Measurements from ENCODE around the gene PIAS1. TPM values are rescaled to one million over a fixed set of nuclear protein-coding genes. Genes with fewer than 3 reads are reported as not detected.
"Not testable (repeated sequence)": the region's sequence is repeated elsewhere in the genome, so short reads cannot be mapped to it uniquely, and the experiment has no call there.

PIAS1 gene
- total RNA-seq, 5 donors from 2014 or later (not counting 1 experiment from before 2014, with no cell fraction given) = 63.7 to 96.5 (median 70.3) TPM

DNA sequence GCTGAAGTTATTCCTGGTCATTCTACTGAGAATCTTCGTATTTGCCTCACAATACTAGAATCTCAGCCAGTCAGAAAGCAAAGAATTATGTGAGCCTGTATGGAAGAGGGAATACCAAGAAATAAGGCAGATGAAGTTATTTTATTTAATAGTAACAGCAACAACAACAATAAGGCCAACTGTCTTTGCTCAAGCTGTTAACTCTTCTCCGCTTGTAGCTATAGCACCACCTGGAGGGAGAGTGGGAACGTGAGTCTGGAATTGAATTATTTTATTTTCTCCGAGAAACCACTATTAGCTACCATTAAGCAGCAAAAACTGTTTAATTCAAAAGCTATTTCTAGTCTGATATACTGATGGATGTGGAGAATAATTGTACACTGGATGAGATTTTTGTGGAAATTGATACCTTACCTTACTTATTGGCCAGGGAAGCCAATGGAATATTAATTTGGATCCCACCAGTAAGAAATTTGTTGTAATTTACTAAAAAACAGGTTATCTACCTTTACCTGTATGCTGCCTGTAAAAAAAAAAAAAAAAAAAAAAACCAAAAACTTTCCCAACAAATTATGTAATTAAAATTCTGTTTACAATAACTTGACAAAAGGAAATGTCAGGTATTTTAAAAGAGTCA is 100.9 kb downstream of the PIAS1 start:
- Histone ChIP-seq H3K9me3 (no peaks in the 10 kb centered on the region), H3K27me3 (replicated peaks in 1 of 2; ENCODE audit: control insufficient read depth in 2 of 2, extremely low read depth in 1 of 2, insufficient read depth in 2 of 2, low read length in 1 of 2) (no peaks in the 10 kb centered on the region), H3K36me3 (ENCODE audit: control insufficient read depth in 2 of 2, extremely low read depth in 1 of 2, insufficient read depth in 1 of 2, low read length in 1 of 2) (peaks cover 0 to 57% of the 10 kb centered on the region in 2 donors), H3K27ac (ENCODE audit: low read length) (no peak overlapping the region), H3K4me3 (ENCODE audit: control insufficient read depth in 1 of 2, extremely low read depth in 1 of 2, low read length in 1 of 2) (no peak overlapping the region), H3K4me1 (ENCODE audit: control insufficient read depth in 1 of 2, extremely low read depth in 1 of 2, insufficient read depth in 2 of 2, low read length in 2 of 2) (no peaks in the 10 kb centered on the region)
- CTCF ChIA-PET = interaction anchor here (1.1 to 3.1 kb wide), 6 partner anchors 20 to 372 kb away, joined by 3 to 14 read pairs (median 4); no protein-coding TSS in a partner anchor
- peaks cover 3 to 8% (median 5%) of the 10 kb centered on the region in 3 donors for H3K4me1 Mint-ChIP-seq
- peaks cover 28% of the 10 kb centered on the region for H3K36me3 Mint-ChIP-seq
- ATAC-seq (replicated peaks in 1 of 4) = no peak
- no peaks in the 10 kb centered on the region for H3K27me3 Mint-ChIP-seq
- no peaks in the 10 kb centered on the region for H3K9me3 Mint-ChIP-seq
- WGBS (ENCODE audit: insufficient coverage) = no CpG with 5 or more reads among the region's 4 CpGs
- POLR2A ChIA-PET = no interaction called here
- no peak overlapping the region for H3K4me3 Mint-ChIP-seq
- peak in 18 of 35 experiments; percentile 3 to 49 (median 14) for DNase-seq
- H3K27ac Mint-ChIP-seq = no peak overlapping the region

DNA sequence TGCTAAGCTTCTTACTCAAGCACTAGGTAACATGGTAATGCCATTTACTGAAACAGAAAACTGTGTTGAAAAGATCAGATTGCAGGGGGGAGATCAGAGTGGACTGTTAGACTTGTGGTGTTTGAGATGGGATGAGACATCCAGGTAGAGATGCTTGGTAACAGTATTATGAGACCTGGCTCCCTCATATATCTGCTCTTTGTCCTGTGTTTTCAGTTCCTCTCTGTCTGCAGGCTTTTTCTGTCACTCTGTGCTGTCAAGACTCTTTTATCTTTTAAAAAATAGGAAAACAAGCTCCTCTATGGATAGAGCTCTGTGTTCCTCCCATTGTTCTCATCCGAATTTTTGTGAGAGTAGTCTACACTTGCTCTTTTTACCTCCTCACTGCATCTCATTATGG is 103.0 kb downstream of the PIAS1 start:
- H3K4me1 ChIP-seq (ENCODE audit: control insufficient read depth in 1 of 2, extremely low read depth in 1 of 2, insufficient read depth in 2 of 2, low read length in 2 of 2) = no peaks in the 10 kb centered on the region
- CTCF ChIA-PET = interaction anchor here in 1 of 2 donors (1.0 kb wide), 1 partner anchor 18 kb away, joined by 3 read pairs; no protein-coding TSS in a partner anchor
- POLR2A ChIA-PET = no interaction called here
- H3K4me3 ChIP-seq (ENCODE audit: control insufficient read depth in 1 of 2, extremely low read depth in 1 of 2, low read length in 1 of 2) = no peak overlapping the region
- H3K9me3 ChIP-seq = no peaks in the 10 kb centered on the region
- no peaks in the 10 kb centered on the region for H3K27me3 ChIP-seq (replicated peaks in 1 of 2; ENCODE audit: control insufficient read depth in 2 of 2, extremely low read depth in 1 of 2, insufficient read depth in 2 of 2, low read length in 1 of 2)
- peaks cover 0 to 70% of the 10 kb centered on the region in 2 donors for H3K36me3 ChIP-seq (ENCODE audit: control insufficient read depth in 2 of 2, extremely low read depth in 1 of 2, insufficient read depth in 1 of 2, low read length in 1 of 2)
- Mint-ChIP-seq H3K27me3 (no peaks in the 10 kb centered on the region), H3K4me1 (peaks cover 5 to 9% (median 5%) of the 10 kb centered on the region in 3 donors), H3K4me3 (no peak overlapping the region), H3K27ac (no peak overlapping the region), H3K36me3 (peaks cover 41% of the 10 kb centered on the region), H3K9me3 (no peaks in the 10 kb centered on the region)
- DNase-seq (no peak), ATAC-seq (replicated peaks in 1 of 4) (no peak)
- no peak overlapping the region for H3K27ac ChIP-seq (ENCODE audit: low read length)
- WGBS (ENCODE audit: insufficient coverage) = no CpG with 5 or more reads among the region's 1 CpG

DNA sequence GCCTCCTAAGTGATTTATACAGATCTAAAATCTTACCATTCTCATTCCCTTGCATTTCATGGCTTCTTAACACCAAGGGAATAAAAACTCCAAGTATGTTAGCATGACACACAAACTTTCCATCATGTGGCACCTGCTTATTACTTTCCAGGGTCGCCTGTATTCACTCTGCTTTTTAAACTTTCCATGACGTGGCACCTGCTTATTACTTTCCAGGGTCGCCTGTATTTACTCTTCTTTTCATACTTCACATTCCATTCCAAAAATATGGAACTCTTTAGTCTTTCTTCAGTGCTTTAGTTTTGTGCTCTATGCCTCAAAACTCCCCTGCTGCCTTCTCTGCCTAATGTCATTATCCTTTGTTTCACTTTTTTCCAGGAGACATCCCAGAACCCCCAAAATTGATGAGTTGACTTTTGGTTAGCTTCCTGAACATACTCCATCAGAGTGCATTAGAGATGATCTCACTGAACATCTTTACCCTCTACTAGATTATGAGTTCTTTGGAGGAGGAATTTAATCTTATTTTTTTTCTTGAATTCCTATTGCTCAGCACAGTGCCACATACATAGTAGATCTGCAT is 104.0 kb downstream of the PIAS1 start:
- ATAC-seq (replicated peaks in 1 of 4) = no peak
- Mint-ChIP-seq H3K9me3 (no peaks in the 10 kb centered on the region), H3K4me1 (peaks cover 2 to 6% (median 2%) of the 10 kb centered on the region in 3 donors), H3K4me3 (no peak overlapping the region), H3K27me3 (no peaks in the 10 kb centered on the region), H3K27ac (no peak overlapping the region), H3K36me3 (peaks cover 40% of the 10 kb centered on the region)
- WGBS (ENCODE audit: insufficient coverage) = 76% methylated on average over 3 of the region's 3 CpGs
- Histone ChIP-seq H3K27ac (ENCODE audit: low read length) (no peak overlapping the region), H3K27me3 (replicated peaks in 1 of 2; ENCODE audit: control insufficient read depth in 2 of 2, extremely low read depth in 1 of 2, insufficient read depth in 2 of 2, low read length in 1 of 2) (no peaks in the 10 kb centered on the region), H3K4me3 (ENCODE audit: control insufficient read depth in 1 of 2, extremely low read depth in 1 of 2, low read length in 1 of 2) (no peak overlapping the region), H3K9me3 (no peaks in the 10 kb centered on the region), H3K4me1 (ENCODE audit: control insufficient read depth in 1 of 2, extremely low read depth in 1 of 2, insufficient read depth in 2 of 2, low read length in 2 of 2) (no peaks in the 10 kb centered on the region), H3K36me3 (ENCODE audit: control insufficient read depth in 2 of 2, extremely low read depth in 1 of 2, insufficient read depth in 1 of 2, low read length in 1 of 2) (peaks cover 5 to 79% of the 10 kb centered on the region in 2 donors)
- POLR2A ChIA-PET = no interaction called here
- no peak for DNase-seq
- CTCF ChIA-PET = interaction anchor here in 1 of 2 donors (0.6 kb wide), 1 partner anchor 918 kb away, joined by 3 read pairs; no protein-coding TSS in a partner anchor

GRCh38 chr15:68163191-68163590 is 109.1 kb downstream of the PIAS1 start:
- H3K9me3 ChIP-seq = no peaks in the 10 kb centered on the region
- ATAC-seq (replicated peaks in 1 of 4) (no peak), DNase-seq (no peak)
- H3K27me3 Mint-ChIP-seq = no peaks in the 10 kb centered on the region
- H3K4me3 ChIP-seq (ENCODE audit: control insufficient read depth in 1 of 2, extremely low read depth in 1 of 2, low read length in 1 of 2) = no peak overlapping the region
- H3K4me1 Mint-ChIP-seq = peaks cover 2 to 6% (median 4%) of the 10 kb centered on the region in 3 donors
- ChIA-PET CTCF (interaction anchor here in 1 of 2 donors (0.5 kb wide), 1 partner anchor 32 kb away, joined by 4 read pairs; no protein-coding TSS in a partner anchor), POLR2A (no interaction called here)
- H3K4me3 Mint-ChIP-seq = no peak overlapping the region
- no peaks in the 10 kb centered on the region for H3K27me3 ChIP-seq (replicated peaks in 1 of 2; ENCODE audit: control insufficient read depth in 2 of 2, extremely low read depth in 1 of 2, insufficient read depth in 2 of 2, low read length in 1 of 2)
- no peak overlapping the region for H3K27ac ChIP-seq (ENCODE audit: low read length)
- H3K36me3 Mint-ChIP-seq = peaks cover 34% of the 10 kb centered on the region
- H3K36me3 ChIP-seq (ENCODE audit: control insufficient read depth in 2 of 2, extremely low read depth in 1 of 2, insufficient read depth in 1 of 2, low read length in 1 of 2) = peaks cover 5 to 44% of the 10 kb centered on the region in 2 donors
- H3K9me3 Mint-ChIP-seq = no peaks in the 10 kb centered on the region
- no peak overlapping the region for H3K27ac Mint-ChIP-seq
- H3K4me1 ChIP-seq (ENCODE audit: control insufficient read depth in 1 of 2, extremely low read depth in 1 of 2, insufficient read depth in 2 of 2, low read length in 2 of 2) = no peaks in the 10 kb centered on the region

GRCh38 chr15:68166847-68167246 is 112.7 kb downstream of the PIAS1 start:
- H3K9me3 ChIP-seq = no peaks in the 10 kb centered on the region
- H3K4me3 Mint-ChIP-seq = no peak overlapping the region
- 89% methylated on average over 3 of the region's 4 CpGs for WGBS (ENCODE audit: insufficient coverage)
- peaks cover 5 to 32% of the 10 kb centered on the region in 2 donors for H3K36me3 ChIP-seq (ENCODE audit: control insufficient read depth in 2 of 2, extremely low read depth in 1 of 2, insufficient read depth in 1 of 2, low read length in 1 of 2)
- no peak overlapping the region for H3K4me3 ChIP-seq (ENCODE audit: control insufficient read depth in 1 of 2, extremely low read depth in 1 of 2, low read length in 1 of 2)
- no peak overlapping the region for H3K27ac ChIP-seq (ENCODE audit: low read length)
- H3K4me1 ChIP-seq (ENCODE audit: control insufficient read depth in 1 of 2, extremely low read depth in 1 of 2, insufficient read depth in 2 of 2, low read length in 2 of 2) = no peaks in the 10 kb centered on the region
- no peak overlapping the region for H3K27ac Mint-ChIP-seq
- no peaks in the 10 kb centered on the region for H3K27me3 Mint-ChIP-seq
- H3K9me3 Mint-ChIP-seq = peaks cover 0 to 4% (median 3%) of the 10 kb centered on the region in 3 donors
- CTCF ChIA-PET = no interaction called here
- peaks cover 30% of the 10 kb centered on the region for H3K36me3 Mint-ChIP-seq
- POLR2A ChIA-PET = no interaction called here
- no peaks in the 10 kb centered on the region for H3K27me3 ChIP-seq (replicated peaks in 1 of 2; ENCODE audit: control insufficient read depth in 2 of 2, extremely low read depth in 1 of 2, insufficient read depth in 2 of 2, low read length in 1 of 2)
- ATAC-seq (replicated peaks in 1 of 4) (no peak), DNase-seq (no peak)
- peaks cover 0 to 6% (median 4%) of the 10 kb centered on the region in 3 donors for H3K4me1 Mint-ChIP-seq

- H3K4me1 ChIP-seq (ENCODE audit: control insufficient read depth in 1 of 2, extremely low read depth in 1 of 2, insufficient read depth in 2 of 2, low read length in 2 of 2); DNase-seq; H3K9me3 Mint-ChIP-seq; ATAC-seq (replicated peaks in 1 of 4); H3K27me3 Mint-ChIP-seq; H3K27ac ChIP-seq (ENCODE audit: low read length); H3K9me3 ChIP-seq; H3K27ac Mint-ChIP-seq; H3K4me3 ChIP-seq (ENCODE audit: control insufficient read depth in 1 of 2, extremely low read depth in 1 of 2, low read length in 1 of 2); H3K4me3 Mint-ChIP-seq; H3K27me3 ChIP-seq (replicated peaks in 1 of 2; ENCODE audit: control insufficient read depth in 2 of 2, extremely low read depth in 1 of 2, insufficient read depth in 2 of 2, low read length in 1 of 2); H3K4me1 Mint-ChIP-seq; POLR2A ChIA-PET; CTCF ChIA-PET: not testable (repeated sequence)
- 50% methylated on average over 1 of the region's 2 CpGs for WGBS (ENCODE audit: insufficient coverage)
- peaks cover 39% of the 10 kb centered on the region for H3K36me3 Mint-ChIP-seq
- peaks cover 0 to 37% of the 10 kb centered on the region in 2 donors for H3K36me3 ChIP-seq (ENCODE audit: control insufficient read depth in 2 of 2, extremely low read depth in 1 of 2, insufficient read depth in 1 of 2, low read length in 1 of 2)
Observed at GRCh38 chr15:68172037-68172436, 117.9 kb downstream of the PIAS1 start.
